Activated CD8-positive, alpha-beta T cell treated with anti-CD3 and anti-CD28 coated beads for 36 hours (primary cell): ENCODE data around the gene TOR1AIP2. TPM values are rescaled to one million over a fixed set of nuclear protein-coding genes. Genes with fewer than 3 reads are reported as not detected.
A peak's percentile ranks its signal among the peaks of the same experiment; 100 is the strongest.

Source experiments
- ATAC-seq: fragments of 200-7000 bp; cut with Tn5 transposase; one replicate; pipeline ENCODE4 v1.10.0; 2021; ENCODE audit warnings: mild to moderate bottlenecking, moderate library complexity
- CTCF ChIA-PET: fragments of 350-600 bp; sonication (Branson Sonifier 250); formaldehyde crosslinking; loops from one replicate; lab custom pipeline; 2021; ENCODE audit warnings: antibody characterized with exemption; lab: Charles Lee
- POLR2A ChIA-PET: fragments of 350-600 bp; sonication (Branson Sonifier 250); formaldehyde crosslinking; loops from one replicate; lab custom pipeline; 2021; ENCODE audit warnings: antibody characterized with exemption; lab: Charles Lee
- DNase-seq: peaks from one replicate; pipeline ENCODE4 v3.0.0-alpha.2; 2020
- H3K27ac Mint-ChIP-seq: one replicate; pipeline ENCODE4 v1.8.0; 2021; ENCODE audit warnings: mild to moderate bottlenecking, mixed read lengths
- H3K27me3 Mint-ChIP-seq: one replicate; pipeline ENCODE4 v1.8.0; 2021; ENCODE audit warnings: mixed read lengths
- H3K36me3 Mint-ChIP-seq: one replicate; pipeline ENCODE4 v1.8.0; 2021; ENCODE audit warnings: low read depth, mixed read lengths
- H3K4me1 Mint-ChIP-seq: one replicate; pipeline ENCODE4 v1.8.0; 2021; ENCODE audit warnings: low read depth, mixed read lengths
- H3K4me3 Mint-ChIP-seq: one replicate; pipeline ENCODE4 v1.8.0; 2021; ENCODE audit warnings: mild to moderate bottlenecking, moderate library complexity, mixed read lengths
- H3K9me3 Mint-ChIP-seq: one replicate; pipeline ENCODE4 v1.8.0; 2021; ENCODE audit warnings: mixed read lengths
- intact Hi-C: fragments of 100-400 bp; cut with micrococcal nuclease; formaldehyde crosslinking; loops from one replicate; pipeline ENCODE4 v1.10.0; 2022
- total RNA-seq, 2 experiments: library from RNA; stranded (reverse); gene quantifications; one replicate each; pipeline ENCODE4 v1.2.3, GENCODE V29; 2021
- TF ChIP-seq, protein P1 (sequence below): fragments of 200-600 bp; IDR thresholded peaks from one replicate; pipeline ENCODE4 v1.8.0; 2022; ENCODE audit warnings: antibody characterized with exemption, mild to moderate bottlenecking

The TOR1AIP2 gene
- total RNA-seq, 2 experiments from 2014 or later = 39.5 to 45.1 TPM

DNA sequence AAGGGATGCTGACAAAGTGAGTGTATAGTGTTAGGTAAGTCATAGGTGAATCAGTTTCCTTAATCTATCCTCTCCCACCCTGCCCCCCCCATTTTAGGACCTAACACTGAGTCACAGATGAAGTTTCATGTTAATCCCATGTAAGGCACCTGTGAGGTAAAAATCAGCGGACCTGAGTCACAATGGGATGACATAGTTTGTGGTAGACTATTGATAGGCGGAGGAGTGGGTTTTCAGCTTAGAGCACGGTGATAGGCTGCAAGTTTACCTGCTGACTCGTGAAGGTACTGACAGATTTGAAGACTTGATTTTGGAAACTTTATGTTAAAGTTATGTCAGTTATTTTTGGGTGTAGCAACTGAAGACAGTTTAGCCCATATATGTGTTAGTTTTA is 6.1 kb upstream of the TOR1AIP2 start:
- H3K4me1 Mint-ChIP-seq = peaks cover 54% of the 10 kb centered on the region
- peaks cover 27% of the 10 kb centered on the region for H3K36me3 Mint-ChIP-seq
- CTCF ChIA-PET = interaction anchor here (0.8 to 2.3 kb wide), 4 partner anchors 13 to 69 kb away, joined by 3 to 4 read pairs (median 4); no protein-coding TSS in a partner anchor

GRCh38 chr1:179883040-179883744 is 5.6 kb upstream of the TOR1AIP2 start:
- H3K4me3 Mint-ChIP-seq = peak overlapping the region; percentile 89
- peak overlapping the region; percentile 99 for H3K27ac Mint-ChIP-seq
- DNase-seq (no peak), ATAC-seq (peak; percentile 7)
- H3K36me3 Mint-ChIP-seq = peaks cover 27% of the 10 kb centered on the region
- ChIA-PET CTCF (interaction anchor here (0.8 to 2.3 kb wide), 7 partner anchors 14 to 73 kb away, joined by 3 to 4 read pairs (median 3); no protein-coding TSS in a partner anchor), POLR2A (interaction anchor here (0.7 to 2.6 kb wide), 18 partner anchors 10 to 272 kb away, joined by 3 to 15 read pairs (median 4); partner anchors contain the start of genes CEP350 and QSOX1)
- H3K9me3 Mint-ChIP-seq = no peaks in the 10 kb centered on the region
- TF ChIP-seq, protein P1, sequence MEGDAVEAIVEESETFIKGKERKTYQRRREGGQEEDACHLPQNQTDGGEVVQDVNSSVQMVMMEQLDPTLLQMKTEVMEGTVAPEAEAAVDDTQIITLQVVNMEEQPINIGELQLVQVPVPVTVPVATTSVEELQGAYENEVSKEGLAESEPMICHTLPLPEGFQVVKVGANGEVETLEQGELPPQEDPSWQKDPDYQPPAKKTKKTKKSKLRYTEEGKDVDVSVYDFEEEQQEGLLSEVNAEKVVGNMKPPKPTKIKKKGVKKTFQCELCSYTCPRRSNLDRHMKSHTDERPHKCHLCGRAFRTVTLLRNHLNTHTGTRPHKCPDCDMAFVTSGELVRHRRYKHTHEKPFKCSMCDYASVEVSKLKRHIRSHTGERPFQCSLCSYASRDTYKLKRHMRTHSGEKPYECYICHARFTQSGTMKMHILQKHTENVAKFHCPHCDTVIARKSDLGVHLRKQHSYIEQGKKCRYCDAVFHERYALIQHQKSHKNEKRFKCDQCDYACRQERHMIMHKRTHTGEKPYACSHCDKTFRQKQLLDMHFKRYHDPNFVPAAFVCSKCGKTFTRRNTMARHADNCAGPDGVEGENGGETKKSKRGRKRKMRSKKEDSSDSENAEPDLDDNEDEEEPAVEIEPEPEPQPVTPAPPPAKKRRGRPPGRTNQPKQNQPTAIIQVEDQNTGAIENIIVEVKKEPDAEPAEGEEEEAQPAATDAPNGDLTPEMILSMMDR = no peak
- peaks cover 55% of the 10 kb centered on the region for H3K4me1 Mint-ChIP-seq
- intact Hi-C loops = no loop called here
- no peaks in the 10 kb centered on the region for H3K27me3 Mint-ChIP-seq

More for the DNA sequence above, 6.1 kb upstream of the TOR1AIP2 start:
- intact Hi-C loops = no loop called here
- peak; percentile 50 for ATAC-seq
- H3K27me3 Mint-ChIP-seq = no peaks in the 10 kb centered on the region
- H3K9me3 Mint-ChIP-seq = no peaks in the 10 kb centered on the region
- H3K27ac Mint-ChIP-seq = peak overlapping the region; percentile 99
- peak; percentile 88 for DNase-seq
- POLR2A ChIA-PET = interaction anchor here (0.9 to 2.6 kb wide), 11 partner anchors 9 to 122 kb away, joined by 3 to 15 read pairs (median 3); partner anchors contain the start of gene CEP350
- peak overlapping the region; percentile 89 for H3K4me3 Mint-ChIP-seq
- TF ChIP-seq, protein P1 = no peak

DNA sequence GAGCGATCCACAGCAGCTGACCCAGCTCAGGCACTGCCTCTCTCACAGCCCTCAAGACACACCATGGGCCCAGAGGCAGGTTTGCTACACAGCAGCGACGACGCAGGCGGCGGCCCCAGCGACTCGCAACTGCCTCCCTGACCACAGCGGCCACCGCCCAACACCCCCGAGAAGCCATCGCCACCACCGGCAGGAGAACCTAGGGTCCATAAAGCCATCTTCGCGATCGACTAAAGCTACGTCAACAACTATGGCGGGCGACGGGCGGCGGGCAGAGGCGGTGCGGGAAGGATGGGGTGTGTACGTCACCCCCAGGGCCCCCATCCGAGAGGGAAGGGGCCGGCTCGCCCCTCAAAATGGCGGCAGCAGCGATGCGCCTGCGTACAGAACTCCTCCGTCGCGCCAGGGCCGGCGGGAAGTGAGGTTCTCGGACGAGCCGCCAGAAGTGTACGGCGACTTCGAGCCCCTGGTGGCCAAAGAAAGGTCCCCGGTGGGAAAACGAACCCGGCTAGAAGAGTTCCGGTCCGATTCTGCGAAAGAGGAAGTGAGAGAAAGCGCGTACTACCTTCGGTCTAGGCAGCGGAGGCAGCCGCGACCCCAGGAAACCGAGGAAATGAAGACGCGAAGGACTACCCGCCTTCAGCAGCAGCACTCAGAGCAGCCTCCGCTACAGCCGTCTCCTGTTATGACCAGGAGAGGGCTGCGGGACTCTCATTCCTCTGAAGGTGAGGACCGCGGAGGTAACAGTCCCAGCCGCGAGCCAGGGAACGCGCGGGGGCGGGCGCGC is 4.8 kb upstream of the TOR1AIP2 start, which contains the start of gene TOR1AIP1:
TOR1AIP1 (plus strand) TSS at position 33 of the 787 bp plus-strand sequence; CDS start at position 251, 218 bp downstream.
- intact Hi-C loops = loop anchor here (1.0 kb wide), 1 partner anchor 72 kb away; the partner anchor contains the start of gene CEP350

DNA sequence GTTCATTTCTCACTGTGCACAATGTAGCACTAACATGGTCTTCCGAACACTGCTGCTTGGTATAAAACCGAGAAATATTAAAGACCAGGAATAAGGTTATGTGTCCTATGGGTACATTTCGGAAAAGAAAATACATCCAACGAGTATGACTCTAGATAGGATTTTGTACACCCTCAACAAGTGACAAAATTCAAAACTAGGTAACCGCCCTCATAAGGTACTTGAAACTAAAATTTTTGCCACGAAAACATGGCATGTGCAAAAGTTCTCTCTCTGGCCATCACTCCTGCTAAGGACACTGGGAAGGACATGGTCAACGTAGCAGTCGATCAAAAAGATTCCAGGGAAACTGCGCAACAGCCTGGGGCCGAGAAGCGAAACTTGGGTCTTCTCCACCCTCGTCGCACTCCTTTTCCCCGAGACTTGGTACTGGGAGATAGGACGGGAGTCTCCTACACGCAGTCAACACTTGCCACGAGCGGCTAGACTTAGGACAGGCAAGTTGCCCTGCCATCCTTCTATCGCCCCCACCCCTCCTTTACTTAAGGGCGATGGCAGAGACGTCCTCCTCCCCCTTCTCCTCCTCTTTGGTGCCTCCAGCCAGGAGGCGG is 4.1 kb upstream of the TOR1AIP2 start:
- H3K4me3 Mint-ChIP-seq = peak overlapping the region; percentile 89

More for the DNA sequence above, 4.8 kb upstream of the TOR1AIP2 start, which contains the start of gene TOR1AIP1:
- Mint-ChIP-seq H3K27me3 (no peaks in the 10 kb centered on the region), H3K27ac (peak within 1 kb of the TSS; percentile 99), H3K4me3 (peak within 1 kb of the TSS; percentile 89), H3K9me3 (no peaks in the 10 kb centered on the region), H3K4me1 (peaks cover 49% of the 10 kb centered on the region), H3K36me3 (peaks cover 24% of the 10 kb centered on the region)
- CTCF ChIA-PET = interaction anchor here (0.8 to 1.6 kb wide), 6 partner anchors 15 to 73 kb away, joined by 3 to 4 read pairs (median 3); no protein-coding TSS in a partner anchor
- ATAC-seq = peak; percentile 83
- peak; percentile 97 for DNase-seq
- POLR2A ChIA-PET = interaction anchor here (0.6 to 2.6 kb wide), 19 partner anchors 10 to 272 kb away, joined by 3 to 15 read pairs (median 3); partner anchors contain the start of genes CEP350 and QSOX1
- TF ChIP-seq, protein P1 = peak; percentile 36

More for the DNA sequence above, 4.1 kb upstream of the TOR1AIP2 start:
- H3K4me1 Mint-ChIP-seq = peaks cover 45% of the 10 kb centered on the region
- no peaks in the 10 kb centered on the region for H3K27me3 Mint-ChIP-seq
- DNase-seq (no peak), ATAC-seq (no peak)
- peaks cover 23% of the 10 kb centered on the region for H3K36me3 Mint-ChIP-seq
- ChIA-PET CTCF (interaction anchor here (1.0 to 1.6 kb wide), 5 partner anchors 14 to 74 kb away, joined by 3 to 4 read pairs (median 3); no protein-coding TSS in a partner anchor), POLR2A (interaction anchor here (0.6 to 2.1 kb wide), 8 partner anchors 21 to 273 kb away, joined by 3 to 15 read pairs (median 4); partner anchors contain the start of genes CEP350 and QSOX1)
- TF ChIP-seq, protein P1 = no peak
- H3K27ac Mint-ChIP-seq = peak overlapping the region; percentile 99
- no peaks in the 10 kb centered on the region for H3K9me3 Mint-ChIP-seq
- intact Hi-C loops = loop anchor here (1.0 kb wide), 1 partner anchor 73 kb away; the partner anchor contains the start of gene CEP350
